CD4-positive, alpha-beta T cell treated with Interleukin-21 for 1 hour (primary cell): ENCODE results near the gene HDAC9.

ENCODE experiments used
- DNase-seq: peaks from one replicate; pipeline ENCODE4 v3.0.0-alpha.2; 2020

HDAC9 gene

DNA sequence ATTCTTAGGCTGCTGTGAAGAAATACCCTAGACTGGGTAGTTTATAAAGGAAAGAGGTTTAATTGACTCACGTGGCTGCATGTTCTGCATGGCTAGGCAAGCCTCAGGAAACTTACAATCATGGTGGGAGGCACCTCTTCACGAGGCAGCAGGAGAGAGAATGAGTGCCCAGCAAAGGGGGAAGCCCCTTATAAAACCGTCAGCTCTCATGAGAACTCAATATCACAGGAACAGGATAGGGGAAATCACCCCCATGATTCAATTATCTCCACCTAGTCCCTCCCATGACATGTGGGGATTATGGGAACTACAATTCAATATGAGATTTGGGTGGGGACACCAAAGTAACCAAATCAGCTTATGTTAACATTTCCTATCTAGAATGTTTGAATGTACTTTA lies 362.7 kb downstream of the HDAC9 start:
- no peak for DNase-seq

DNA sequence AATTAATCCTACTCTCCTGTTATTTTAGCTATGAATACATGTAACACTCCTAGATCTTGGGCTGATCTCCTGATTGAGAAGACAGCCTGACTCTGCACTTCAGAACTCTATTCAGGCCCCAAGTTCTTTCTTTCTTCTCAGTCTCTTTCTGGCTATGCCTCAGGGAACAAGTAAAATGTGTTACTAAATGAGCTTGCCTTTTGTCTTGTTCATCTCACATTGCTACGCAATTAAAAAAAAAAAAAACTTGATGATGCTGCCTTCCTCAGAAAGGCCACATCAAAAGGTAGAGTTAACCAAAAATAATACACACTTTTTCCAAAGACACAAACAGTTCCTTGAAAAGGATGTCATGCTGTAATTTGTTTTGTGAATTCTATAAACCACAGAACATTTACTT lies 363.8 kb downstream of the HDAC9 start:
- peak; percentile 5 for DNase-seq

DNA sequence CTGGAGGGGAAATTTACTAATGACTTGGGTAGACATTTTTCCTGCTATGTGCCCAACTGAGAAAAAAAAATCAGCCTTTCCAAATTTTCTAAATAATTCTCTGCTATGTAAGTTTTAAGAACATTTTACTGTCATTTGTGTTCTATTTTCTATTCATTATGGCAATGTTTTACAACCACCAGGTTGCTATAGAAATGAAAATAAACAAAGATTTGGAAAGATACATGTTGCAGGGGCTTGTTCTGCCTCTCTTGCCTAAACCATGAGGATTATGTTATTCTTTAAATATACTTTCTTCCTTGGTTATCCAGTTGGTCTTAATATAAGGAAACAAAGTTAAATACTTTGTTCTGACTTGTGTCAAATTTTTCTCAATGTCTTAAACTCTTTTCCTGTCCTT lies 364.7 kb downstream of the HDAC9 start:
- no peak for DNase-seq

DNA sequence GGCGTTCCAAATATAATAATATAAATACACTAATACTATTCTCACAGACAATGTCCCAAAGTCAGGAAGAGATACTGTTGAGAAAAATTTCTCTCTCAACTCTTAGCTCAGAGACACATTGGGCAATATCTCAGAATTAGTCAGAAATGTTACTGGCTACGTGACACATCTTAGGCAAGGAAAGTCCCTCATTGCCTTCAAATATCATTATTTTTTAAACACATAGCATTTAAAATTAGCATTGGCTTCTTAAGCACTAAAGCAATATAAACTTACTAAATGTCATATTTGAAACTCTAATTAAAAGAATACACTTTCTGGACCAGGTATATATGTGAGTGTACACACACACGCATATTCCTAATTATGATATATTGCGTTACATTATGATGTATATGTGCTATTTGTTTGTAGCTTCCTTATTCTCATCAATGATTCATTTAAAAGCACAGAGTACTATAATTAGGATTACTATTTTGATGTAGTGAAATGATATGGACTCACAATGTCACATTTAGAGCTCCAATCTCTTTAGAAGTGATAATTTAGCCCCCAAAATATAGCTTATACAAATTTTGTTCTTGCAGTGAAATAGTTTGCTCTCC lies 366.1 kb downstream of the HDAC9 start:
- no peak for DNase-seq

DNA sequence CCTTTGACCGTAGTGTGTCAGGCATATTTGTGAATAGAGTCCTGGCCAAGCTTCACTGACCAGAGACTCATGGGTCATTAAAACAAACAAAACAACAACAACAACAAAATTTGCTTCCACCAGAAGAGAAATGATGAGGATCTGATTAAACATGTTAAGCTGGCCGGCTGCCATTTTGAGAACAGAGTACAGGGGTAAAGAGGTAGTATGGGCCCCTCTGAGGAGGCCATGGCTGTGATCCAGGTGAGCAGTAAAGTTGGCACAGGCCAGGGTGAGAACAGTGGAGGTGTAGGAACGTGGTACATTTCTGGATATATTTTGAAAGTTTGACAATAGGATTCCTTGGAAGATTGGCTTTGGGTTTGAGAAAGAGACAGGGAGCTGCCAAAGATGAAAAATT lies 369.4 kb downstream of the HDAC9 start:
- DNase-seq = no peak

DNA sequence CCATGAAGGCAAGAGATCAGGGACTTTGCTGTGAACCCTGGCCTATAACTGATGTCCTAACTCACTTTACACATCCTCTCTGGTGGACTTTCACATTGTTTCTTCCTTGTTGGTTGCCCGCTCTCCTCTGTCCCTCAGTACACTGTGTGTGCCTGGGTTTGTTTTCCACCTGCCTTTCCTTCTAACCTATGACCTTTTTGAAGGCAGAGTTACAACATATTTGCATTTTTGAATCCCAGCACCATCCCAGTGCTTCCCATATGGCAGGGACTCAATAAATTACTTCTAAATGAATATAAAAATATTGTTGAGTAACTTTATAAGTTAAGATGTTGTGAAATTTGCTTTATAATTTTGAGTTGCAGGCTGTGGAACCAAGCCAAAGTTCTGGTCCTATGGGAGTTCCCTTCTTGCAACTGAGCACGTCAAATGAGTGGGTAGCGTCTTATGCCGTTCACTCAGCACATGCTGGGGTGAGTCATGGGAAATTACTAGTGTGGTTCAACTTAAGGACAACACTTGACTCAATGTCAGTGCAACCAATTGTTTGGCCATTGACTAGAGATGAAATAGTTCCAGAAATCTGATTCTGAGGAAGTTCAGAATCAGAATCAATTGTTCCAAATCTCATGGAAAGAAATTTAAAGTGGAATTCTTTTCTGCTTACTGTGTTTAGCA lies 370.9 kb downstream of the HDAC9 start:
- DNase-seq = no peak

DNA sequence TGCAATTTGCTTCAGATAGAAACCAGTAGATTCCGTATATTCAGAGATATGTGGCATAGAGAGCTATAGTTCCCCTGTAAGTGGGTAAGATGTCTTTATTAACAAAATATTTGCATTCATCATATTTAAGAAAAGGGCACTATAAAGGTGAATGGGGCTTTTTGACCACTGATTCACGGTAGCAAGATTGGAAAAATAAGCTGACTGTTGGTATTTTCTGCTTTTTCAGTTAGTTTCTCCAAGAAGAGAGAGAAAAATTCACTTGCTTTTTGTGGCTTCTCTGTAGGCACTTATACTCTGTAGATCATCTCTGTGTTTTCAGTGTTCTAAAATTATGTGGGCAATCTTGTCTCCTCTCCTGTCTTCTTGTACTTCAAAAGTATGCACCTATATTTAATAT lies 376.8 kb downstream of the HDAC9 start:
- DNase-seq = no peak

DNA sequence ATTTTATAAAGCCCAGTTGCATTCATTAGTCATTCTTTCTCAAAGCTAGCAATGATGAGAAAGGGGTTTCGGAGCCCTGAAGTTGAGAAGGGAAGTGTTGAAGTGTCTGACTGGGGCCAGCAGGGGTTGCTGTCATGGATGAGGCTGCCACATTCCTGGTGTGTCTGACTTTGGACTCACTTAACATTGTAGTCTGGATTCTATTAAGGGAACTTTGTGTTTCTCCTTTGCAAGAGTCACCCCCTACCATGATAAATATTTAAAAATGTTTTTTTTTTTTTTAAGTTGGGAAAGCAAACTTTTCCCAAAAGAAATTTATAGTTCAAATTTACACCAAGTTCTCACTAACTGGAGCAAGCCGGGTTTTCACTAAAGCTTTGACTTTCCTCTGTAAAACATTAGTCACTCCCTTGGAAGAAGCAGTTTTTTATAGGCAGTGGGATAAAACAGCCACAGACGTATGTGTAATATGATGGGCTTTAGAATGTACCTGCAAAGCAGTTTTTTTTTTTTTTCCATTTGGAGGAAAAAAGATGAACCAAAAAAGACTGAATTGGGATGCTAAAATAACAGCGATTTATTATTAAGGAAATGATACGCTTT lies 378.3 kb downstream of the HDAC9 start:
- no peak for DNase-seq

DNA sequence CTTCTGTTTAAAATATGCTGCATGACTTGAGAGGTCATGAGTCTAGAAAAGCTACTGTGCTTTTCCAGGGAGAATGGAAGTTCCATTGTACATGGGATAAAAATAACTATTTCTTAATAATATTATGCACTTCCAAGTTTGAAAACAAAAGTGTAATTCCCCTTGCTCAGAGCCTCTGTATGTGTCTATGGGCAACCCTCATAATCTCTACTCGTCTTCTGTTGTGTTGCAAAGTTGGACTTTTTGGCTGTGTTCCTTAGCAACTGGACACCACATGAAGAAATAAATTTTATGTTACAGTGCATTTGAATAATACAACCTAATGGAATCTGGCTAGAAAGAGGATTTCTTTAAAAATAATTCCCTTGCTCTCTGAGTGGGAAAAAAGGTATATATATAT lies 379.3 kb downstream of the HDAC9 start:
- no peak for DNase-seq

DNA sequence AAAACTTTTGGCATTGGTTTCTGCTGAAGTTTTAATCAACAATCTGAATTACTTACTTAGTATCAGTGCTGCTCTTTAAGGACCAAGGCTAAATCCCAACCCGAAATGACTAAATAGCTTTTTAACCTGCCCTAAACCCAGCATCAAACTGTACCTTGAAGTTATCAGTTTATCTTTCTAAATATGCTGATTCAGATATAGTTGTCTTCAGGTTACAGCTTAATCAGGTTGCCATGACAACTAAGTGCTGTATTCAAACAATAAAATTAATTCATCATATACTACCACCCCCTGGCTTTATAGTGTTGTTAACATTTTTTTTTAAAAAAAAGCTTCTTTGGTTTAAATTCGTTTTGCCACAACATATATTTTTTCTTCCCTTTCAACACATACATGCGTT lies 382.3 kb downstream of the HDAC9 start:
- no peak for DNase-seq

DNA sequence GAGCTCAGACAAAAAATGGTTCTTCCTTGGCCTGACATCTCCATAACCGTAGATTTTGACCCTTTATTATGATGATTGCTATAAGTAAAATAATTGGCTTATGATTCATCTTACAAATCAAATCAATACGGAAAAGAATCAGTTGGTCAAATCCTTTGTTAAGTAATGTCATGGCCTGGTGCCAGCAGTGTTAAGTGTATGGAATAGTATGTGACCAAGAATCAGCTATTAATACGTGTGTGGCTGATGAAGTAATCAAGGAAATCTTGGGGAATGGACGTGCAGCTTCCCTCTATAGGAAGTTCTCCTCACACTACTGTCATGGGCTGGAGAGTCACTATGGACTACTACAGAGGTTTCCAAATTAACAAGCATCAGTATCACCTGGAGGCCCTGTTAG lies 391.3 kb downstream of the HDAC9 start:
- no peak for DNase-seq

DNA sequence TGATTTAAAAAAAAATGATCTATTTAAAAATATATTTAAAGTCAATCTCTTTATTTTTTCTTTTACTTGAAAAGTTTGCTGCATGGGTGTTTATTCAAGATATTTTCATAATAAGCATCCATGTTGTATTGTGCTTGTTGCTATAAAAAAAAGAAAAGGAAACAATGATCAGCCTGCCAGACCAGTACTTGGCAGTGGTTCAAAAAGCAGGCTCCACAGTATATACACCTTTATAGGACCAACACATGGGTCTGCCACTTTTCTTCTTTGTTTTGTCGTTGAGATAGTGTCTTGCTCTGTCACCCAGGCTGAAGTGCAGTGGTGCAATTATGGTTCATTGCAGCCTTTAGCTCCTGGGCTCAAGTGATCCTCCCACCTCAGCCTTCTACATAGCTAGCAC lies 393.9 kb downstream of the HDAC9 start:
- no peak for DNase-seq

DNA sequence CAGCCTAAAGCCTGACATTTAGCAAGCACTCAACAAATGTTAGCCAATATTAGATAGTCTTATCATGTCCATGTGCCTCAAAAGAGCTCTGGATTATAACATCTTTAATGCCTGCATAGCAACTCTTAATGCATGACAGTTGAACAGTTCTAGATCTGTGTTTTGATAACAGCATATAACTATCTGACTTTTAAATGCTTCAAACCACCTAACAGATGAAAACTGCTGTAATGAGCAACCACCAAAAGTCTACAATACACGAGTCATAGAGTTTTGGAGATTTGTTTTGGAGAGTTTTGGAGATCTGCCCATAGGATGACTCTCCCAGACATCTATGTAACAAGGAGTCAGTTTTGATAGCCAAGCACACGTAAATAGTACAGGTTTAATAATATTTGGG lies 394.6 kb downstream of the HDAC9 start:
- no peak for DNase-seq

DNA sequence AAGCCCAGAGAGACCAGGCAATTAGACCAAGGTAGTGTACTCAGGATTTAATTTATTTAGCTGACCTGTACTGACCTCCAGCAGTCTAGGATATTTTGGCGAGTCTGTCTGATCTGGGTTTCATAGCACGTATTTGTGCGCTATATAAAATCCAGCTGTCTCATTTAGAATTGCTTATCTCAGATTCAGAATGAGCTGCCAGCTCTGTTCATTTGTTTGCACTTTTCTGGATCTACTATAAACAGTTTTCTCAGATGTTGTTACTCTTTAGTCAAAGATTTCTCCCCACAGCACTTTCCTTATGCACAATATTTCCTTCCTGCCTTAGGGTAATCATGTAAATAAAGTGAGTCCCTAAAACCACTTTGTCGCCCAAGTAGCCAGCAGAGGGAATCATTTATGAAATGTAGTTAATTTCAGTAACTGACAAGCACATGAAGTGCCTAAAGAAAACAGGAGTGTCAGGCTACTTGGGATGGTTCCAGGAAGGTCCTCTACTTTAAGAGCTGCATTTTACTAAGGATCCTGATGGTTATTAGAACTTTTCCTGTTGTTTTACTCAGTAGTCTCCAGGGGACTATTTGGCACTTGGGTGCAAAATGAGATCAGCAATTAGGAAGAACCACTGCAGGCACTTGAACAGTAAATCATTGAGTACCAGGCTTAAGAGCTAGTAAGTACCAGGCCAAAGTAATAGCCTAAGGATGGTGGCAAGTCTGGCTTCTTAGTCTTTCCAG lies 395.5 kb downstream of the HDAC9 start:
- no peak for DNase-seq

DNA sequence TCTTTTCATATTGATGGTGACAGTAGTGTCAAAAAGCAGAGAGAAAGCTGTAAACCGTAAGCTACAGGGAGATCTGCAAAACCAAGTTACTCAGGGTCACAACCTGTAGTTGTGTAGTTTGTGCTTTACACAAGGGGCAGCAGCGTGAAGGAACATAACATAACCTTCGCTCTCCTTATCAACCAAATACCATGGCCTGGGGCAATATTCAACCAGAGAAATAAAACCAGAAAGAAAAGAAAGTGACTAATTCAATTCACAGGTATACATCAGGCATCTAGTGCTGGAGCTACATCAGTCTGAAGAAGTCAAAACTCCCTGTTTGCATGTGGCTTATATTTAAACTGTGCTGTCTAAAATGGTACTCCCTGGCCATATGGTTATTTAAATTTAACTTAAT lies 397.6 kb downstream of the HDAC9 start:
- DNase-seq = no peak

DNA sequence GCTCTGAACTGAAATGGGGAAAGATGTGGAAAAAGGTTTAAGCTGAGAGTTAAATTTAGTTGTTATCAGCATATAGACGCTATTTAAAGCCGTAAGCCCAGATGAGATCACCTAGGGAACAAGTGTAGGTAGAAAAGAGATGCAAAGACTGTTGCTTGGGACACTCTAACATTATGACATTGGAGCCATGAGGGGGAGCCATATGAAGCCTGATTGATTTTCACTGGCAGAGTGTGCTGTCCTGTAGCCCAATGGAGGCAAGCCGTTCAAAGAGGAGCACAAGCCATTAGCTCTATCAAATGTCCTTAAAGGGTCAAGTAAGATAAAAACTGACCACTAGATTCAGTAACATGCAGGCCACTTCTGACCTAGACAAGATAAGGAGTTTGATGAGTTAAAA lies 398.6 kb downstream of the HDAC9 start:
- DNase-seq = no peak

DNA sequence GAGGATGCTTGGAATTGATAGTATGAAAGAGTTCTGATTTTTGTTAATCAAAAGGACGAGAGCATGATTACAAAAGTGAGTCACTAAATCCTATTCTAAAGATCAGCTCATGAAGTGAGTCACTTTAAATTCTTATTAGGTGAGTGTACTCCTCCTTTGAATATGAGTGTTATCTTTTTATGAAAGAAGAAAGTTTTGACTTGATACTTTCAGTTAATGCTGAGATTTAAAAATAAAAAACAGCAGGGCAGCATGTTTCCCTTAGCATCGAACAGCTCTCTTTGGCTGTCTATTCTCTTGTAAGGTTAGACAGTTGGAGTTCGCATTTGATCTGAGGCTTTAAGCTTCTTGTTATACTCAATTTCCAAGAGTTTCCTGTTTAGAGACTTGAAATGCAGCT lies 399.9 kb downstream of the HDAC9 start:
- no peak for DNase-seq

DNA sequence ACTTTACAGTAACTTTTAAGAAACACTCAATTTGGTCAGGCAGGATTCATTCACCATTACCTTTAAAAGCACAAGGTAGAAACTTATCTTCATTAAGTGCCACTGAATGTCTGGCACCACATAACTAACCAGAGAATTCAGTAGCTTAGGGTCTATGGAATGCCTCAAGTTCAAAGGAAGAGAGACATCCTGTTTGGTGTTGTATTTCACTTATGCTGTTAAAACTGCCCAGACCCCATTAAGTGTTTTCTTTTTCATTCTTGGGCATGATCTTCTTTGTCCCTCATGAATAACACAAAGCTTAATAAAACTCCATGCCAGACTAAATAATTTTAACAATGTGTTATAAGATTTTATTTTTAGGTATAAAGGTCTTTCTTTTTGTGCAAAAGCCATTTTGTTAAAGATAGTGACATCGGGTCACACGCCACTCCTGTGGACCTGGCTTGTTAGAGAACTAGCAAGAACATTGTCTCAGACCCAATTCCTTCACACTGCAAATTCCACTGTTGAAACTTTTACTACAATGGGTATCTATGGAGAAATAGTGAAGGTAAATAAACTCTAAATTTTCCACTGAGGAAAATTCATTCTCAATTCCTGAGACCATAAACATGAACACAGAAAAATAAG lies 400.9 kb downstream of the HDAC9 start:
- DNase-seq = no peak

DNA sequence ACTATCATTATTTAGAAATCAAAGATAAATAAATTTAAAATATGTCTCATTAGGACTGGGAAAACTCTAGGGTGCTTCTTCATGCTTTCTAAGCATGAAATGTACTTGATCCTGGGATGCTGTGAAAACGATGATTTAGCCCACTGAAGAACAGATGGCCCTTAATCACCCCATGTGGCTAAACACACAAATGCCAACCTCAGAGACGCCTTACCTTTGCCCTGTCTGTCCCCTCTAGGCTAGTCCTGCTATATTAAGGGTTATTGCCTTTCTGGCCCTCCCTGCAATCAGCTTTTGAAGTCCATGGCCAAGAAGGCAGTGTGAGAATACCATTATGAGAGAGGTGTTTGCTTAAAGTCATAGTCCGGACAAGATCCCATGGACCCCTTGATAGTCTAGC lies 404.7 kb downstream of the HDAC9 start:
- DNase-seq = no peak

DNA sequence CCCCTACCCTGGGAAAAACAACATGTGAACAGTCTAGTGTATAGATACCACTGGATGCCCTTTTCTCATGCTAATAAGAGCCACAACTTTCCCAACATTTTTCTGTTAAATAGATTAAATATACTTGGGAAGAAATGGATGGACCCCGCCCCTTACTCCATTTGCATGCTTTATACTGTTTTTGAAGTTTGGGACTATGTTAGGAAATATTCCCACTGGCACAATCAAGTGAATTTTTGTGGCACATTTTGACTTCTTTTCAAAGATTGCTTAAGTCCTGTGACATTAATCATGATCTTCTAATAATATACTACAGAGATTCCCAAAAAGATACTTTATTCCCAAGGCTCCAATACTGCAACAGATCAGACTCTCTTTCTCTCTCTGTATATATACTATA lies 405.3 kb downstream of the HDAC9 start:
- no peak for DNase-seq

DNA sequence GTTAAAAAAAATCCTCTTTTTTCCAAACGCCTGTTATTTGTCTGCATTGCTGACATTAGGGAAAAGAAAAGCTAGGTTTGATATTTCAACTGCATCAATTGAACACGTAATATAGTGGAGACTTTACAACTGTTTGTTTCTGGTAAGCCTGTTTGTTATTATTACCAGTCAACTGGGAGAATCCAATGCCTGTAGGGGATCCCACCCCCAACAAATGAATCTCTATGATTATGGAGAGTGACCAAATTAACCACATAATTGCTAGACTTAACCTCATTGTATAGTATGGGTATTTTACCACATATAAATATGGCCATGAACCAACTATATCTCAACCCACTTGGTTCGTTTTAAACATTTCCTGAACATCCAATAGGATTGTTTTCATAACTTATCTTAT lies 405.8 kb downstream of the HDAC9 start:
- DNase-seq = no peak

DNA sequence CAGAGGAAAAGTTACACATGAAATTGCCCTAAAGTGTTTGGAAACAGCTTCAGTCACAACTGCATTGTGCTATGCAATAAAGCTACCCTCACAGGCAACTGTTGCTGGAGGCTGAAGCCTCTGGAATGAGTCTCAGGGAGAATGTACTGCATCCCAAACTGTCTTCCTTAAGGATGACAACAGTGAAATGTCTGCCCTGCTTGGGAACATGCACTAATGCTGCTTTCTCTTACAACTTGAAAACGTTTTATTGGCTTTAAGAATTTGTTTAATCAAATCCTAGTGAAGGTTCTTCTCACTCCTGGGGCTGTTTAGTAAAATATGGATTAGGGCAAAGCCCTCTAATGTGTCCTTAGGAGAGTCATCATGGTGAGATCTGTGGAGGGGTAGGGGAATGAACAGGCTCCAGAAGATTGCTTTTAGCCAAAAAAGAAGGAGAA lies 406.5 kb downstream of the HDAC9 start:
- no peak for DNase-seq

DNA sequence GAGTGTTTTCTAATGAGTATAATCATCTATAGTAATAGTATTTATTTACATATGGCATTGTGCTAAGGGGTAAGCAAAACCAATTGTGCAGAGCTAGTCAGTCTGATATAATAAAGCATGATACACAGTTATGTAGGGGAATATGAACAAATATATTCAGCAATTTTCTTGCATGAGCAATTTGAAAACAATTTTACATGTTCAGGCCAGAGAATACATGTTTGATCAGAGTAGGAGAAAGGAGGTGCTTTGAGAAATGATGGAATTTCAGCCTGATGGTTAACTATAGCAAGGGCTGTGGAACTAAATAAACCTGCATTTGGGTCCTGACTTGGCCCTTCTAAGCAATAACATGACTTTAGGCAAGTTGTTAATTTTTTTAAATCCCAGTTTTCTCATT lies 407.3 kb downstream of the HDAC9 start:
- no peak for DNase-seq

DNA sequence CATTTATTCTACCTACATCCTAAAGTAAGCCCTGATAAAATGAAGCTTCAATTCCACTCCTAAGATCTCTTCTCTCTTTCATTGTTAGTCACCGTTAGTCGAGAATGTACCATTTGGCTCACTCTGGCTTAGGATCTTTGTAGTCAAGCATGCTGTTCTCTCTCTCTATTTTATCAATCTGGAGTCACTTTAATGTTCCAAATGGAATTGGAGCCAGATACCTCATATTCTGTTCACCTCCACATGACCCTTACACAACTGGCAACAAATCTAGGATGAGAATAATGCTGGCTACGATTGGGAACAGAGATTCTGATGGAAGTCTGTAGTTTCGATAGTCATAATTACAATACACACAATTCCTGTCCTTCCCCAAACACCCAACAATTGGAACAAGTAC lies 408.1 kb downstream of the HDAC9 start:
- DNase-seq = no peak
